Panc1 (cell line): ENCODE results near the gene IDH2.

ENCODE experiments used
- POLR2AphosphoS5 ChIP-seq: IDR thresholded peaks from 2 replicates; pipeline ENCODE4 v1.6.1; 2012; ENCODE audit warnings: mild to moderate bottlenecking, low read depth, low read length, moderate library complexity
- TF ChIP-seq, protein P1 (sequence below), 2 experiments: IDR thresholded peaks; 2 replicates each; pipeline ENCODE4 v1.6.1; 2011 to 2012; ENCODE audit warnings: low read depth in 2 of 2, control low read depth in 1 of 2, low read length in 1 of 2, mild to moderate bottlenecking in 1 of 2, moderate library complexity in 1 of 2; ENCODE audit not compliant: insufficient read depth in 1 of 2
- TF ChIP-seq, protein P2 (sequence below): fragments of 450-650 bp; IDR thresholded peaks from 2 replicates; pipeline ENCODE4 v1.5.1; 2017; ENCODE audit warnings: mild to moderate bottlenecking

DNA sequence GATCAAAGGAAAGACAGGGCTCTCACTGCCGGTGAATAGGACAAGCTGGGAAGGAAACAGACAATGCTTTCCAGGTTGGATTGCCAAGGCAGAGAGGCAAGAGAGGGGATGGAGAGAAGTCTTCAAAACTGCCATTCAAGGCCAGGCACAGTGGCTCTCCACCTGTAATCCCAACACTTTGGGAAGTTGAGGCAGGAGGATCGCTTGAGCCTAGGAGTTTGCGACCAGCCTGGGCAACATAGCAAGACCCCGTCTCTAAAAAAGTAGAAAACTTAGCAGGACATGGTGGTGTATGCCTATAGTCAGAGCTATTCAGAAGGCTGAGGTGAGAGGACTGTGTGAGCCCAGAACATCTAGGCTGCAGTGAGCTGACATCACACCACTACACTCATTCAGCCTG lies 43.5 kb upstream of the IDH2 start:
- TF ChIP-seq, protein P1, sequence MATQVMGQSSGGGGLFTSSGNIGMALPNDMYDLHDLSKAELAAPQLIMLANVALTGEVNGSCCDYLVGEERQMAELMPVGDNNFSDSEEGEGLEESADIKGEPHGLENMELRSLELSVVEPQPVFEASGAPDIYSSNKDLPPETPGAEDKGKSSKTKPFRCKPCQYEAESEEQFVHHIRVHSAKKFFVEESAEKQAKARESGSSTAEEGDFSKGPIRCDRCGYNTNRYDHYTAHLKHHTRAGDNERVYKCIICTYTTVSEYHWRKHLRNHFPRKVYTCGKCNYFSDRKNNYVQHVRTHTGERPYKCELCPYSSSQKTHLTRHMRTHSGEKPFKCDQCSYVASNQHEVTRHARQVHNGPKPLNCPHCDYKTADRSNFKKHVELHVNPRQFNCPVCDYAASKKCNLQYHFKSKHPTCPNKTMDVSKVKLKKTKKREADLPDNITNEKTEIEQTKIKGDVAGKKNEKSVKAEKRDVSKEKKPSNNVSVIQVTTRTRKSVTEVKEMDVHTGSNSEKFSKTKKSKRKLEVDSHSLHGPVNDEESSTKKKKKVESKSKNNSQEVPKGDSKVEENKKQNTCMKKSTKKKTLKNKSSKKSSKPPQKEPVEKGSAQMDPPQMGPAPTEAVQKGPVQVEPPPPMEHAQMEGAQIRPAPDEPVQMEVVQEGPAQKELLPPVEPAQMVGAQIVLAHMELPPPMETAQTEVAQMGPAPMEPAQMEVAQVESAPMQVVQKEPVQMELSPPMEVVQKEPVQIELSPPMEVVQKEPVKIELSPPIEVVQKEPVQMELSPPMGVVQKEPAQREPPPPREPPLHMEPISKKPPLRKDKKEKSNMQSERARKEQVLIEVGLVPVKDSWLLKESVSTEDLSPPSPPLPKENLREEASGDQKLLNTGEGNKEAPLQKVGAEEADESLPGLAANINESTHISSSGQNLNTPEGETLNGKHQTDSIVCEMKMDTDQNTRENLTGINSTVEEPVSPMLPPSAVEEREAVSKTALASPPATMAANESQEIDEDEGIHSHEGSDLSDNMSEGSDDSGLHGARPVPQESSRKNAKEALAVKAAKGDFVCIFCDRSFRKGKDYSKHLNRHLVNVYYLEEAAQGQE (IDR thresholded peaks at IDR 0.05; ENCODE audit: insufficient read depth in 1 of 2, low read depth in 2 of 2, low read length in 1 of 2), result no peak
- TF ChIP-seq, protein P2, sequence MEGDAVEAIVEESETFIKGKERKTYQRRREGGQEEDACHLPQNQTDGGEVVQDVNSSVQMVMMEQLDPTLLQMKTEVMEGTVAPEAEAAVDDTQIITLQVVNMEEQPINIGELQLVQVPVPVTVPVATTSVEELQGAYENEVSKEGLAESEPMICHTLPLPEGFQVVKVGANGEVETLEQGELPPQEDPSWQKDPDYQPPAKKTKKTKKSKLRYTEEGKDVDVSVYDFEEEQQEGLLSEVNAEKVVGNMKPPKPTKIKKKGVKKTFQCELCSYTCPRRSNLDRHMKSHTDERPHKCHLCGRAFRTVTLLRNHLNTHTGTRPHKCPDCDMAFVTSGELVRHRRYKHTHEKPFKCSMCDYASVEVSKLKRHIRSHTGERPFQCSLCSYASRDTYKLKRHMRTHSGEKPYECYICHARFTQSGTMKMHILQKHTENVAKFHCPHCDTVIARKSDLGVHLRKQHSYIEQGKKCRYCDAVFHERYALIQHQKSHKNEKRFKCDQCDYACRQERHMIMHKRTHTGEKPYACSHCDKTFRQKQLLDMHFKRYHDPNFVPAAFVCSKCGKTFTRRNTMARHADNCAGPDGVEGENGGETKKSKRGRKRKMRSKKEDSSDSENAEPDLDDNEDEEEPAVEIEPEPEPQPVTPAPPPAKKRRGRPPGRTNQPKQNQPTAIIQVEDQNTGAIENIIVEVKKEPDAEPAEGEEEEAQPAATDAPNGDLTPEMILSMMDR, result no peak
- TF ChIP-seq POLR2AphosphoS5, result no peak
